Measurements from ENCODE around the gene MTRF1.

The MTRF1 gene

GRCh38 chr13:41267106-41267505, 3.7 kb upstream of the MTRF1 start:
- in situ Hi-C loops (cut with MboI; ENCODE audit: low sequenced_read_pairs, unreplicated experiment): no loop called here
- no peak for DNase-seq (ENCODE audit: low spot score)
- no peak for TF ChIP-seq CTCF (IDR thresholded peaks at IDR 0.05; ENCODE audit: borderline replicate concordance, control extremely low read depth, extremely low read depth, insufficient read depth, missing control alignments)

- in situ Hi-C loops (cut with MboI; ENCODE audit: low sequenced_read_pairs, unreplicated experiment): no loop called here
- no peak for TF ChIP-seq CTCF (IDR thresholded peaks at IDR 0.05; ENCODE audit: borderline replicate concordance, control extremely low read depth, extremely low read depth, insufficient read depth, missing control alignments)
These were observed 3.4 kb downstream of the MTRF1 start for GRCh38 chr13:41259875-41260501.

GRCh38 chr13:41257535-41257934, 5.8 kb downstream of the MTRF1 start:
- no peak for TF ChIP-seq CTCF (IDR thresholded peaks at IDR 0.05; ENCODE audit: borderline replicate concordance, control extremely low read depth, extremely low read depth, insufficient read depth, missing control alignments)
- in situ Hi-C loops (cut with MboI; ENCODE audit: low sequenced_read_pairs, unreplicated experiment): no loop called here
- DNase-seq (ENCODE audit: low spot score): no peak

More at GRCh38 chr13:41259875-41260501, 3.4 kb downstream of the MTRF1 start:
- no peak for DNase-seq (ENCODE audit: low spot score)

GRCh38 chr13:41254902-41255301, 8.5 kb downstream of the MTRF1 start:
- in situ Hi-C loops (cut with MboI; ENCODE audit: low sequenced_read_pairs, unreplicated experiment): no loop called here
- no peak for DNase-seq (ENCODE audit: low spot score)
- no peak for TF ChIP-seq CTCF (IDR thresholded peaks at IDR 0.05; ENCODE audit: borderline replicate concordance, control extremely low read depth, extremely low read depth, insufficient read depth, missing control alignments)

- in situ Hi-C loops (cut with MboI; ENCODE audit: low sequenced_read_pairs, unreplicated experiment): no loop called here
- no peak for TF ChIP-seq CTCF (IDR thresholded peaks at IDR 0.05; ENCODE audit: borderline replicate concordance, control extremely low read depth, extremely low read depth, insufficient read depth, missing control alignments)
- DNase-seq (ENCODE audit: low spot score): no peak
These were observed 12.4 kb downstream of the MTRF1 start for GRCh38 chr13:41250993-41251392.

- in situ Hi-C loops (cut with MboI; ENCODE audit: low sequenced_read_pairs, unreplicated experiment): no loop called here
- TF ChIP-seq CTCF (IDR thresholded peaks at IDR 0.05; ENCODE audit: borderline replicate concordance, control extremely low read depth, extremely low read depth, insufficient read depth, missing control alignments): no peak
These were observed 16.3 kb downstream of the MTRF1 start for GRCh38 chr13:41246969-41247680.

More at GRCh38 chr13:41246969-41247680, 16.3 kb downstream of the MTRF1 start:
- DNase-seq (ENCODE audit: low spot score): no peak

Data from GM13976 (cell line).